ENCODE data around the gene GAB4. TPM values are rescaled to one million over a fixed set of nuclear protein-coding genes. Genes with fewer than 3 reads are reported as not detected.

Gene GAB4
- total and polyA plus RNA-seq, 10 of the 15 experiments (the other 5 are each of a cell fraction or from before 2014, with no cell fraction given), result not detected

GRCh38 chr22:17047656-17048055, 39.6 kb upstream of the GAB4 start (continued):
- TF ChIP-seq POLR2A (IDR thresholded peaks at IDR 0.05; ENCODE audit: low read depth, low read length) (no peak), STAT1 (conservative IDR thresholded peaks at IDR 0.05) (no peak), ZSCAN29 (IDR thresholded peaks at IDR 0.05) (no peak)

GRCh38 chr22:17046566-17047348, 38.7 kb upstream of the GAB4 start:
- Histone ChIP-seq H3K4me2 (ENCODE audit: control insufficient read depth, insufficient read depth) (no peak overlapping the region), H2AFZ (ENCODE audit: control insufficient read depth, low read depth, low read length) (no peak overlapping the region), H3K4me3 (no peak overlapping the region), H3K36me3 (ENCODE audit: control insufficient read depth in 2 of 2, insufficient read depth in 2 of 2, low read length in 1 of 2) (peaks cover 10 to 13% of the 10 kb centered on the region in 2 experiments), H3K27ac (ENCODE audit: control insufficient read depth, insufficient read depth) (no peak overlapping the region), H3K79me2 (ENCODE audit: control insufficient read depth, insufficient read depth, low read length) (peaks cover 2% of the 10 kb centered on the region), H3K4me1 (ENCODE audit: control insufficient read depth, insufficient read depth, low read length) (0 out of 2 replicates have a peak, but pooled peaks cover 3% of the 10 kb centered on the region), H4K20me1 (ENCODE audit: control insufficient read depth, insufficient read depth) (no peaks in the 10 kb centered on the region), H3K27me3 (replicated peaks in 1 of 2; ENCODE audit: control insufficient read depth in 2 of 2, insufficient read depth in 2 of 2, low read length in 1 of 2) (no peaks in the 10 kb centered on the region), H3K9ac (ENCODE audit: control insufficient read depth, insufficient read depth, low read length) (no peak overlapping the region), H3K9me3 (replicated peaks; ENCODE audit: control insufficient read depth, insufficient read depth, low read length) (no peaks in the 10 kb centered on the region)
- WGBS (ENCODE audit: insufficient coverage, insufficient replicate concordance, low lambda C conversion rate, missing lambda C conversion rate), result 84% methylated on average over 5 of the region's 5 CpGs
- ChIA-PET CTCF (interaction anchor here (1.7 kb wide), 1 partner anchor 12 kb away, joined by 4 read pairs; no protein-coding TSS in a partner anchor), RAD21 (ENCODE audit: unreplicated experiment) (no interaction called here), POLR2A (no interaction called here), SMC1A (ENCODE audit: uncharacterized antibody, unreplicated experiment) (interaction anchor here (1.4 kb wide), 1 partner anchor 27 kb away, joined by 3 read pairs; no protein-coding TSS in a partner anchor)
- intact Hi-C loops (cut with micrococcal nuclease; ENCODE audit: unreplicated experiment) (no loop called here), in situ Hi-C loops (cut with MboI) (no loop called here)
- no peak for DNase-seq (ENCODE audit: low read depth, low spot score)
- ATAC-seq, result no peak
- FAIRE-seq, result no peak
- no TSS peak for BruUV-seq (replicated peaks)
- TF ChIP-seq MYC (IDR thresholded peaks at IDR 0.05; ENCODE audit: insufficient read depth, insufficient read length, insufficient replicate concordance, low read length, severe bottlenecking) (no peak), CBX3 (IDR thresholded peaks at IDR 0.05; ENCODE audit: borderline replicate concordance, low read depth) (no peak), WRNIP1 (IDR thresholded peaks at IDR 0.05; ENCODE audit: borderline replicate concordance, low read depth, low read length) (no peak), HDAC2 (IDR thresholded peaks at IDR 0.05) (no peak), ZZZ3 (IDR thresholded peaks at IDR 0.05; ENCODE audit: control insufficient read depth, insufficient read length, low read depth) (no peak), EGR1 (IDR thresholded peaks at IDR 0.05; ENCODE audit: borderline replicate concordance in 1 of 2, low read depth in 2 of 2, low read length in 2 of 2) (no peak), NFXL1 (IDR thresholded peaks at IDR 0.05; ENCODE audit: borderline replicate concordance) (no peak), LARP7 (IDR thresholded peaks at IDR 0.05) (no peak), ZNF687 (IDR thresholded peaks at IDR 0.05) (no peak), ESRRA (IDR thresholded peaks at IDR 0.05; ENCODE audit: low read length) (no peak), E2F4 (IDR thresholded peaks at IDR 0.05; ENCODE audit: low read depth, low read length) (no peak), MTA2 (IDR thresholded peaks at IDR 0.05; ENCODE audit: low read depth) (no peak), TCF3 (IDR thresholded peaks at IDR 0.05; ENCODE audit: borderline replicate concordance, insufficient read depth, low read depth, low read length) (no peak), FOXM1 (IDR thresholded peaks at IDR 0.05; ENCODE audit: low read depth, low read length) (no peak), RELA (IDR thresholded peaks at IDR 0.05; ENCODE audit: borderline replicate concordance, partially characterized antibody) (no peak), ZNF207 (IDR thresholded peaks at IDR 0.05; ENCODE audit: borderline replicate concordance) (no peak), ATF7 (IDR thresholded peaks at IDR 0.05; ENCODE audit: low read depth) (no peak)
